ELR (cell line): ENCODE results near the gene NCL.
A peak's percentile ranks its signal among the peaks of the same experiment; 100 is the strongest.
"Not testable (repeated sequence)": the region's sequence is repeated elsewhere in the genome, so short reads cannot be mapped to it uniquely, and the experiment has no call there.

Source experiments
- DNase-seq: peaks from one replicate; pipeline ENCODE4 v3.0.0-alpha.2; 2015; ENCODE audit warnings: low read depth

Gene NCL

GRCh38 chr2:231467613-231468530 is 3.6 kb upstream of the NCL start:
- no peak for DNase-seq

GRCh38 chr2:231467016-231467545 is 2.8 kb upstream of the NCL start:
- no peak for DNase-seq

- peak; percentile 29 for DNase-seq
Observed at GRCh38 chr2:231464576-231465540, 574 bp upstream of the NCL start.

GRCh38 chr2:231462729-231463465 is 1.4 kb downstream of the NCL start:
- DNase-seq = no peak

GRCh38 chr2:231461516-231461971 is 2.7 kb downstream of the NCL start:
- no peak for DNase-seq

GRCh38 chr2:231460841-231461240 is 3.4 kb downstream of the NCL start:
- DNase-seq = not testable (repeated sequence)

GRCh38 chr2:231460073-231460835 is 4.0 kb downstream of the NCL start:
- DNase-seq = no peak

GRCh38 chr2:231458368-231458767 is 5.9 kb downstream of the NCL start:
- no peak for DNase-seq

- no peak for DNase-seq
Observed at GRCh38 chr2:231457101-231457500, 7.2 kb downstream of the NCL start.

- no peak for DNase-seq
Observed at GRCh38 chr2:231456295-231457004, 7.8 kb downstream of the NCL start.

GRCh38 chr2:231455890-231456289 is 8.4 kb downstream of the NCL start:
- DNase-seq = no peak

GRCh38 chr2:231455222-231455621 is 9.1 kb downstream of the NCL start:
- DNase-seq = no peak

GRCh38 chr2:231454361-231454791 is 9.9 kb downstream of the NCL start:
- no peak for DNase-seq

GRCh38 chr2:231452799-231453508 is 11.3 kb downstream of the NCL start:
- DNase-seq = peak; percentile 37

- no peak for DNase-seq
Observed at GRCh38 chr2:231450548-231450989, 13.7 kb downstream of the NCL start.

- DNase-seq = no peak
Observed at GRCh38 chr2:231449503-231450054, 14.7 kb downstream of the NCL start.

GRCh38 chr2:231436957-231437356 is 27.3 kb downstream of the NCL start:
- DNase-seq = no peak

- no peak for DNase-seq
Observed at GRCh38 chr2:231433990-231434389, 30.3 kb downstream of the NCL start.

GRCh38 chr2:231431606-231432005 is 32.7 kb downstream of the NCL start:
- no peak for DNase-seq
